ENCODE results near the gene GRIK1. TPM values are rescaled to one million over a fixed set of nuclear protein-coding genes. Genes with fewer than 3 reads are reported as not detected.
"Not testable (repeated sequence)": the region's sequence is repeated elsewhere in the genome, so short reads cannot be mapped to it uniquely, and the experiment has no call there.

Gene GRIK1
- not detected in 2 replicates for total RNA-seq (2014; rRNA removed; shearing (Covaris generic))

- DNase-seq (ENCODE audit: low spot score) = no peak
Observed at GRCh38 chr21:29939924-29940275, at the start of gene GRIK1. Gene GRIK1, minus strand, starts transcription at chr21:29939996.

GRCh38 chr21:29987762-29988161, 48.0 kb upstream of the GRIK1 start:
- no peak for DNase-seq (ENCODE audit: low spot score)

GRCh38 chr21:29985866-29986265, 46.1 kb upstream of the GRIK1 start:
- no peak for DNase-seq (ENCODE audit: low spot score)

GRCh38 chr21:29979043-29979442, 39.2 kb upstream of the GRIK1 start:
- DNase-seq (ENCODE audit: low spot score) = no peak

GRCh38 chr21:29975776-29976175, 36.0 kb upstream of the GRIK1 start:
- DNase-seq (ENCODE audit: low spot score) = no peak

GRCh38 chr21:29973258-29973657, 33.5 kb upstream of the GRIK1 start:
- no peak for DNase-seq (ENCODE audit: low spot score)

- DNase-seq (ENCODE audit: low spot score) = no peak
Observed at GRCh38 chr21:29961291-29962027, 21.7 kb upstream of the GRIK1 start.

GRCh38 chr21:29958551-29958950, 18.8 kb upstream of the GRIK1 start:
- no peak for DNase-seq (ENCODE audit: low spot score)

- not testable (repeated sequence) for DNase-seq (ENCODE audit: low spot score)
Observed at GRCh38 chr21:29958035-29958434, 18.2 kb upstream of the GRIK1 start.

- no peak for DNase-seq (ENCODE audit: low spot score)
Observed at GRCh38 chr21:29953690-29954089, 13.9 kb upstream of the GRIK1 start.

- no peak for DNase-seq (ENCODE audit: low spot score)
Observed at GRCh38 chr21:29953072-29953471, 13.3 kb upstream of the GRIK1 start.

- no peak for DNase-seq (ENCODE audit: low spot score)
Observed at GRCh38 chr21:29951911-29952310, 12.1 kb upstream of the GRIK1 start.

- DNase-seq (ENCODE audit: low spot score) = no peak
Observed at GRCh38 chr21:29949991-29950390, 10.2 kb upstream of the GRIK1 start.

- no peak for DNase-seq (ENCODE audit: low spot score)
Observed at GRCh38 chr21:29947119-29947518, 7.3 kb upstream of the GRIK1 start.

- DNase-seq (ENCODE audit: low spot score) = no peak
Observed at GRCh38 chr21:29943885-29944284, 4.1 kb upstream of the GRIK1 start.

GRCh38 chr21:29942034-29942433, 2.2 kb upstream of the GRIK1 start:
- DNase-seq (ENCODE audit: low spot score) = no peak

GRCh38 chr21:29940991-29941390, 1.2 kb upstream of the GRIK1 start:
- DNase-seq (ENCODE audit: low spot score) = no peak

GRCh38 chr21:29940361-29940760, 565 bp upstream of the GRIK1 start:
- DNase-seq (ENCODE audit: low spot score) = no peak

GRCh38 chr21:29939104-29939923, 482 bp downstream of the GRIK1 start:
- no peak for DNase-seq (ENCODE audit: low spot score)

- DNase-seq (ENCODE audit: low spot score) = no peak
Observed at GRCh38 chr21:29938776-29939103, 1.1 kb downstream of the GRIK1 start.

- no peak for DNase-seq (ENCODE audit: low spot score)
Observed at GRCh38 chr21:29933088-29933487, 6.7 kb downstream of the GRIK1 start.

- DNase-seq (ENCODE audit: low spot score) = no peak
Observed at GRCh38 chr21:29928537-29928936, 11.3 kb downstream of the GRIK1 start.

- DNase-seq (ENCODE audit: low spot score) = no peak
Observed at GRCh38 chr21:29920938-29921337, 18.9 kb downstream of the GRIK1 start.
